HG02852 (cell line): ENCODE results near the gene STEAP2.
"Not testable (repeated sequence)": the region's sequence is repeated elsewhere in the genome, so short reads cannot be mapped to it uniquely, and the experiment has no call there.

Experiments
- ATAC-seq: cut with Tn5 transposase; IDR thresholded peaks from one replicate; pipeline ENCODE4 v1.9.1; 2021; ENCODE audit warnings: mild to moderate bottlenecking, moderate library complexity; ENCODE audit not compliant: unreplicated experiment

Gene STEAP2

GRCh38 chr7:90232430-90232829 is 20.9 kb downstream of the STEAP2 start:
- ATAC-seq, result no peak

- no peak for ATAC-seq
Observed at GRCh38 chr7:90233569-90233968, 22.0 kb downstream of the STEAP2 start.

- ATAC-seq, result no peak
Observed at GRCh38 chr7:90236721-90237289, 25.3 kb downstream of the STEAP2 start.

- ATAC-seq, result no peak
Observed at GRCh38 chr7:90238022-90238421, 26.5 kb downstream of the STEAP2 start.

GRCh38 chr7:90238583-90238982 is 27.0 kb downstream of the STEAP2 start:
- ATAC-seq, result no peak

GRCh38 chr7:90239050-90239449 is 27.5 kb downstream of the STEAP2 start:
- no peak for ATAC-seq

GRCh38 chr7:90239625-90240228 is 28.2 kb downstream of the STEAP2 start:
- no peak for ATAC-seq

- peak; percentile 43 for ATAC-seq
Observed at GRCh38 chr7:90242369-90243168, 31.0 kb downstream of the STEAP2 start.

GRCh38 chr7:90243556-90243955 is 32.0 kb downstream of the STEAP2 start:
- ATAC-seq, result no peak

GRCh38 chr7:90244565-90244908 is 33.0 kb downstream of the STEAP2 start:
- no peak for ATAC-seq

- ATAC-seq, result peak; percentile 90
Observed at GRCh38 chr7:90244909-90245851, 33.6 kb downstream of the STEAP2 start, which contains the start of gene CFAP69. TSS of gene CFAP69 (plus strand) at chr7:90245174. CDS start at chr7:90245425, 251 bp downstream.

GRCh38 chr7:90246171-90246570 is 34.6 kb downstream of the STEAP2 start:
- no peak for ATAC-seq

- ATAC-seq, result no peak
Observed at GRCh38 chr7:90248706-90249105, 37.2 kb downstream of the STEAP2 start.

- ATAC-seq, result no peak
Observed at GRCh38 chr7:90250601-90251303, 39.2 kb downstream of the STEAP2 start.

GRCh38 chr7:90251304-90251635 is 39.7 kb downstream of the STEAP2 start:
- ATAC-seq, result no peak

- ATAC-seq, result not testable (repeated sequence)
Observed at GRCh38 chr7:90256011-90256410, 44.5 kb downstream of the STEAP2 start.

GRCh38 chr7:90256778-90257177 is 45.2 kb downstream of the STEAP2 start:
- no peak for ATAC-seq

GRCh38 chr7:90261441-90261840 is 49.9 kb downstream of the STEAP2 start:
- ATAC-seq, result no peak

- peak; percentile 80 for ATAC-seq
Observed at GRCh38 chr7:90262438-90262837, 50.9 kb downstream of the STEAP2 start.

- no peak for ATAC-seq
Observed at GRCh38 chr7:90266808-90267207, 55.3 kb downstream of the STEAP2 start.
